ENCODE measurements around the gene AP4S1. TPM values are rescaled to one million over a fixed set of nuclear protein-coding genes. Genes with fewer than 3 reads are reported as not detected.
"Not testable (repeated sequence)": the region's sequence is repeated elsewhere in the genome, so short reads cannot be mapped to it uniquely, and the experiment has no call there.

AP4S1 gene
- total RNA-seq, 1 experiment from 2014 or later, result 8.3 TPM

DNA sequence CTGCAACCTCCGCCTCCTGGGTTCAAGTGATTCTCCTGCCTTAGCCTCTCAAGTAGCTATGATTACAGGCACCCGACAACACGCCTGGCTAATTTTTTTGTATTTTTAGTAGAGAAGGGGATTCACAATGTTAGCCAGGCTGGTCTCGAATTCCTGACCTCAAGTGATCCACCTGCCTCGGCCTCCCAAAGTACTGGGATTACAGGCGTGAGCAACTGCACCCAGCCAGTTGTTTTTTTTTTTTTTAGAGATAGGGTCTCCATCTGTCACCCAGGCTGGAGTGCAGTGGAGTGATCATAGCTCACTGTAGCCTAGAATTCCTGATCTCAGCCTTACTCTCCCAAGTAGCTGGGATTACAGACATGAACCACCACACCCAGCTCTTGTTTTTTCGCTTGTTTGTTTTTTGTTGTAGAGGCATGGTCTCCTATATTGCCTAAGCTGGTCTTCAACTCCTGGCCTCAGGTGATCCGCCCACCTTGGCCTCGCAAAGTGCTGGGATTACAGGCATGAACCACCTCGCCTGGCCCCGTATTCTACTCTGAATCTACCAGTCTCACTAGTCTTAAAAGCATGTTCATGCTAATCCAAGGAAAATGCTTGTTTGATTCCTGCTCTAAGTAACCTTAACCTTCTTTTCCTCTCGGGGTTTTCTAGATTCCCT lies 32.4 kb downstream of the AP4S1 start:
- intact Hi-C loops (cut with micrococcal nuclease; ENCODE audit: unreplicated experiment), result loop anchor here (2.0 kb wide), 1 partner anchor 25 kb away; no protein-coding TSS in a partner anchor
- BruUV-seq (replicated peaks), result no TSS peak
- TF ChIP-seq, protein P1, sequence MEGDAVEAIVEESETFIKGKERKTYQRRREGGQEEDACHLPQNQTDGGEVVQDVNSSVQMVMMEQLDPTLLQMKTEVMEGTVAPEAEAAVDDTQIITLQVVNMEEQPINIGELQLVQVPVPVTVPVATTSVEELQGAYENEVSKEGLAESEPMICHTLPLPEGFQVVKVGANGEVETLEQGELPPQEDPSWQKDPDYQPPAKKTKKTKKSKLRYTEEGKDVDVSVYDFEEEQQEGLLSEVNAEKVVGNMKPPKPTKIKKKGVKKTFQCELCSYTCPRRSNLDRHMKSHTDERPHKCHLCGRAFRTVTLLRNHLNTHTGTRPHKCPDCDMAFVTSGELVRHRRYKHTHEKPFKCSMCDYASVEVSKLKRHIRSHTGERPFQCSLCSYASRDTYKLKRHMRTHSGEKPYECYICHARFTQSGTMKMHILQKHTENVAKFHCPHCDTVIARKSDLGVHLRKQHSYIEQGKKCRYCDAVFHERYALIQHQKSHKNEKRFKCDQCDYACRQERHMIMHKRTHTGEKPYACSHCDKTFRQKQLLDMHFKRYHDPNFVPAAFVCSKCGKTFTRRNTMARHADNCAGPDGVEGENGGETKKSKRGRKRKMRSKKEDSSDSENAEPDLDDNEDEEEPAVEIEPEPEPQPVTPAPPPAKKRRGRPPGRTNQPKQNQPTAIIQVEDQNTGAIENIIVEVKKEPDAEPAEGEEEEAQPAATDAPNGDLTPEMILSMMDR (IDR thresholded peaks at IDR 0.05; ENCODE audit: unreplicated experiment), result no peak
- H3K4me1 Mint-ChIP-seq (ENCODE audit: low read depth, unreplicated experiment), result peaks cover 28% of the 10 kb centered on the region
- H3K36me3 Mint-ChIP-seq (ENCODE audit: insufficient read depth, unreplicated experiment), result no peaks in the 10 kb centered on the region
- H3K9me3 Mint-ChIP-seq (ENCODE audit: low read depth, unreplicated experiment), result no peaks in the 10 kb centered on the region
- no peak for DNase-seq
- no peak overlapping the region for H3K4me3 Mint-ChIP-seq (ENCODE audit: low read depth, unreplicated experiment)
- no peak overlapping the region for H3K27ac Mint-ChIP-seq (ENCODE audit: unreplicated experiment)
- CTCF ChIA-PET, result interaction anchor here (0.6 to 0.7 kb wide), 2 partner anchors 96 to 400 kb away, joined by 3 read pairs; no protein-coding TSS in a partner anchor
- H3K27me3 Mint-ChIP-seq (ENCODE audit: unreplicated experiment), result no peaks in the 10 kb centered on the region

DNA sequence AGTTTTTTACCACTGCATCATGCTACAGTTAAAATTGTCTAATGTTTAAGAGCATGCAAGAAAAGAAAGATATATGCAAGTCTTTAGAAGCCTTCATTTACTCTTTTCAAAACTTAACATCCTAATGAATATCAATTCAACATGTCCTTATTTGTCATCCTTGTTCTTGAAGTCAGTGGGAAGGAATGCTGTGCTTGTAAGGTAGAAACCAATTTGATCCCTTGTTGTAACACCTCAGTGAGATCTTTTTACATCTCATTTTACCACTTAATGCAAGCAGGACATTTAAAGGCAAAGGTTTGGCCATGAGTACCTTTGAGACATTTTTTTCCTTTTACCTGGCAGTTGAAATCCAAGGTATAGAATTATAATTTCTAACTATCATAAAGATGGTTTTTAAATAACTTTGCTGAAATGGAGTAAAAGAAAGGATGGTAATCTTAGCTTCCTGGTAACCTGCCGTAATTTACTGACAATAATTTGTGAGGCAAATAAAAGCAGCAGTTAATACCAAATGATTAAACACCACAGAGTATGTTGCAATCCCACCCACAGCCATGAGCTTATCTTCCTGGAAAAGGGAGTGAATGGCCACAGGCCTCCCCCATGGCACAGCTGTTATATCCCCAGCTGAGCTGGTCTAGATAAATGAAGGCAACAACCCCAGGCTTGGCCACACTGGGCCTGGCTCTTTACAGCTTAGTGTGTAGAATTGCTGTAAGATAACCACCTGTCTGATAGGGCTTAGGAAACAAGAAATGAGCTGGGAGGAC lies 33.9 kb downstream of the AP4S1 start:
- Mint-ChIP-seq H3K27me3 (ENCODE audit: unreplicated experiment) (no peaks in the 10 kb centered on the region), H3K27ac (ENCODE audit: unreplicated experiment) (peak overlapping the region; percentile 95), H3K4me1 (ENCODE audit: low read depth, unreplicated experiment) (peaks cover 28% of the 10 kb centered on the region), H3K9me3 (ENCODE audit: low read depth, unreplicated experiment) (no peaks in the 10 kb centered on the region), H3K36me3 (ENCODE audit: insufficient read depth, unreplicated experiment) (no peaks in the 10 kb centered on the region), H3K4me3 (ENCODE audit: low read depth, unreplicated experiment) (no peak overlapping the region)
- peak; percentile 57 for DNase-seq
- intact Hi-C loops (cut with micrococcal nuclease; ENCODE audit: unreplicated experiment), result loop anchor here (2.0 kb wide), 1 partner anchor 27 kb away; no protein-coding TSS in a partner anchor
- BruUV-seq (replicated peaks), result no TSS peak
- TF ChIP-seq, protein P1 (IDR thresholded peaks at IDR 0.05; ENCODE audit: unreplicated experiment), result no peak
- CTCF ChIA-PET, result interaction anchor here (0.6 to 1.6 kb wide), 6 partner anchors 9 to 249 kb away, joined by 3 to 6 read pairs (median 4); no protein-coding TSS in a partner anchor

DNA sequence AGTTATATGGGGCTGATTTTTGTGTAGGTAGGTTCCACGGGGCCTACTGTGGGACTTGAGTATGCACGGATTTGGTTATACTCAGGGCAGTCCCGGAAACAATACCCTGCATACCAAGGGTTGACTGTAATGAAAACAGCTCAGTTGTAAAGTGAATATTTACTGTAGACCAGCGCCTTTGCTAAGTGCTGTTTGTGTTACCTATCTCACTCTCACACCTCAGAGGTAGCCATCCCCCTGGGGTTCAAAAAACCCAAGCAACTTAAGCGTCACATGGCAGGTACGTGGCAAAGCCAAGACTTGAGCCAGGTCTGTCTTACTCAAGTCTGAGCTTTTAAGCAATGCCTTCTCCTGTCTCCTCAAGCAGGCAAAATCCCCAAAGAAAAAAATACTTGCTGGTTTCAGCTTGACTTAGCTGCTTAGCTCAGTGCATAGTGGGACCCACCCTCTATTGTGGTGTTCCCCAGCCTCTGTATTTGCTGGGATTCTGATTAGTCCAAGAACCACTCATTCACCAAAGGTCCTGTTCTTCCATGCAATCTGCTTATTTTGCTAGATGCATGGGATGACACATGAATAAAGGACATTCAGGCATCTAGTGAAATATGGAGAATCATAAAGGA lies 34.9 kb downstream of the AP4S1 start:
- TF ChIP-seq, protein P1 (IDR thresholded peaks at IDR 0.05; ENCODE audit: unreplicated experiment), result no peak
- CTCF ChIA-PET, result interaction anchor here (0.6 to 1.6 kb wide), 5 partner anchors 8 to 248 kb away, joined by 3 to 6 read pairs (median 3); no protein-coding TSS in a partner anchor
- BruUV-seq (replicated peaks), result no TSS peak
- intact Hi-C loops (cut with micrococcal nuclease; ENCODE audit: unreplicated experiment), result loop anchor here (2.0 kb wide), 1 partner anchor 22 kb away; no protein-coding TSS in a partner anchor
- Mint-ChIP-seq H3K4me1 (ENCODE audit: low read depth, unreplicated experiment) (peaks cover 28% of the 10 kb centered on the region), H3K4me3 (ENCODE audit: low read depth, unreplicated experiment) (no peak overlapping the region), H3K9me3 (ENCODE audit: low read depth, unreplicated experiment) (no peaks in the 10 kb centered on the region), H3K36me3 (ENCODE audit: insufficient read depth, unreplicated experiment) (no peaks in the 10 kb centered on the region), H3K27ac (ENCODE audit: unreplicated experiment) (peak overlapping the region; percentile 24), H3K27me3 (ENCODE audit: unreplicated experiment) (no peaks in the 10 kb centered on the region)
- no peak for DNase-seq

DNA sequence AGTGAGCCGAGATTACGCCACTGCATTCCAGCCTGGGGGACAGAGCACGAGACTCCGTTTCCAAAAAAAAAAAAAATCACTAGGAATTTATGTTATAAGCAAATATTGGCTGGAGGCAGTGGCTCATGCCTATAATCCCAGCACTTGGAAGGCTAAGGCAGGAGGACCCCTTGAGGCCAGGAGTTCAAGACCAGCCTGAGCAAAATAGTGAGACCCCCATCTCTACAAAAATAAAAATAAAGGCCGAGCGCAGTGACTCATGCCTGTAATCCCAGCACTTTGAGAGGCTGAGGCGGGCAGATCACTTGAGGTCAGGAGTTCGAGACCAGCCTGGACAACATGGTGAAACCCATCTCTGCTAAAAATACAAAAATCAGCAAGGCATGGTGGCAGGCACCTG lies 37.5 kb downstream of the AP4S1 start:
- H3K27me3 Mint-ChIP-seq (ENCODE audit: unreplicated experiment); BruUV-seq (replicated peaks); H3K27ac Mint-ChIP-seq (ENCODE audit: unreplicated experiment); H3K36me3 Mint-ChIP-seq (ENCODE audit: insufficient read depth, unreplicated experiment); DNase-seq; H3K4me3 Mint-ChIP-seq (ENCODE audit: low read depth, unreplicated experiment); H3K9me3 Mint-ChIP-seq (ENCODE audit: low read depth, unreplicated experiment); intact Hi-C loops (cut with micrococcal nuclease; ENCODE audit: unreplicated experiment): not testable (repeated sequence)
- CTCF ChIA-PET, result interaction anchor here (0.7 kb wide), 1 partner anchor 133 kb away, joined by 3 read pairs; no protein-coding TSS in a partner anchor
- H3K4me1 Mint-ChIP-seq (ENCODE audit: low read depth, unreplicated experiment), result peaks cover 32% of the 10 kb centered on the region
